ENCODE measurements around the gene PPP1R8.
"Not testable (repeated sequence)": the region's sequence is repeated elsewhere in the genome, so short reads cannot be mapped to it uniquely, and the experiment has no call there.

PPP1R8 gene

GRCh38 chr1:27830621-27831440, at the start of gene PPP1R8:
PPP1R8 (plus strand) TSS chr1:27830782; CDS start chr1:27830836, 54 bp downstream.
- peak; percentile 88 for DNase-seq

DNA sequence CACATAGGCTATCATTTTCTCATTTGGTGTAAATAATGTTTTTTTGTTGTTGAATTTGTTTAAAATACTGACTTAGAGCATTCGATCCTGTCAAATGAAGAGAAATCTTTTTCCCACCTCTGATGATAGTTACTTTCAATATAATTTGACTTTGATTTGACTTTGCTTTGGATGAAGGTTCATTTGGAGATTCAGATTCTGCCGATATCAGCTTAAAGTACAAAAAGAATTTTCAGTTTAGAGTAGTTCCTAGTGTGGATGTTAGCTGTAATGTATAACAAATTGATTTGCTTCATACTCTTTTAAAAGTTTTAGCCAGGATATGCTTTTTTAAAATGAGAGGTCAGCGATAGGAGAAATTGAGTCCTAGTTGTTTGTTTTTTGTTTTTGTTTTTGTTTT, 47.6 kb upstream of the PPP1R8 start:
- DNase-seq = no peak

DNA sequence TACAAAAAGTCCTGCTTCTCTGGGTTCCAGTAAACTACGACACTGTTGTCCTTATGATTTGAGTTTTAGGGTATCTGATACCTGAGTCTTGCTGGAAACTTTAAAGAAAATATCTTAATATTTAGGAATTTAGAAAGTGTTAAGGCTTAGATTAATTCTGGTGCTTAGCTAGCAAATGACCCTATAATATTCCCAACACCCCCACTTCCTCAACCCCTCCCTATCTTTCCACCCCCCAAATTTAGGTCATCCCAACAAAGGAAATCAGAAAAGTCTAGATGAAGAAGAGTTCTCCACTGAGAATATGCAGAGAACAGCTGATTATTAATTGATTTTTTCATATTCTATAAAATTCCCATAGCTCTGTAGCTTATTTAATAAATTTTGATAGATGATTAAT, 45.9 kb upstream of the PPP1R8 start:
- DNase-seq = no peak

DNA sequence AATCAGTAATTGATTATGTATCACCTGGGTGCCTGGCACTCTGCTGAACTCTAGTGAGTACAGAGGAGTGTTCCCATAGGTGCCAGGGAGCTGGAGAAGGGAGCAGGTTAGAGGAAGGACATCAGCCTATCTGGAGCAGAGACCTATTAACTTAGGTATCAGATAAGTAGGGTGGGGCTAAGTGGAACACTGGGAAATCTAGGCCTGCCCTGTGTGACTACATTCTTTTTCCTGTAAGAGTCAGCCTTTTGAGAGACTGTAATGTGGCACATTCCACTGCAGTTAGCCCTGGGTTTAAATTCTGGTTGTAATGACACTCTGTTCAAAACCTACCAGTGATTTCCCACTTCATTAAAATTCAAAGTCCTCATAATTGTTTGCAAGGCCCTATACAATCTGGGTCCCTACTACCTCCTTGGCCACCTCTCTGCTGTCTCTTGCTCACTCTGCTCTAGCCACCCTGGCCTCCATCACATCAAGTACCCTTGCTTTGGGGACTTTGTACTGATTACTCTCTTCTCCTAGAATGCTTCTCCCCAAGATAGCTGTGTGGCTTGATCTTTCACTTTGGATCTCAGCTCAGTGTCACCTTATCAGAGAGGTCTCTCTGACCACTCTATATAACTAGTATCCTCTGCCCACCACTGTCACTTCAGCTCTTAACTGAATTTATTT, 44.7 kb upstream of the PPP1R8 start:
- no peak for DNase-seq

GRCh38 chr1:27787895-27788294, 42.7 kb upstream of the PPP1R8 start:
- no peak for DNase-seq

- DNase-seq = no peak
Measured at GRCh38 chr1:27789540-27790041, 41.0 kb upstream of the PPP1R8 start.

DNA sequence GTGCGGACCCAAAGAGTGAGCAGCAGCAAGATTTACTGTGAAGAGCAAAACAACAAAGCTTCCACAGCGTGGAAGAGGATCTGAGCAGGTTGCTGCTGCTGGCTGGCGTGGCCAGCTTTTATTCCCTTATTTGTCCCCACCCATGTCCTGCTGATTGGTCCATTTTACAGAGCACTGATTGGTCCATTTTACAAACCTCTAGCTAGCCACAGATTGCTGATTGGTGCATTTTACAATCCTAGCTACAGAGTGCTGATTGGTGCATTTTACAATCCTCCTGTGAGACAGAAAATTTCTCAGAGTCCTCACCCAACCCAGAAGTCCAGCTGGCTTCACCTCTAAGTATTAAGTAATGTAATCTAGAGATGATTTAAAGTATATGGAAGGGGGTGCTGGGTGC, 40.3 kb upstream of the PPP1R8 start:
- DNase-seq = not testable (repeated sequence)

DNA sequence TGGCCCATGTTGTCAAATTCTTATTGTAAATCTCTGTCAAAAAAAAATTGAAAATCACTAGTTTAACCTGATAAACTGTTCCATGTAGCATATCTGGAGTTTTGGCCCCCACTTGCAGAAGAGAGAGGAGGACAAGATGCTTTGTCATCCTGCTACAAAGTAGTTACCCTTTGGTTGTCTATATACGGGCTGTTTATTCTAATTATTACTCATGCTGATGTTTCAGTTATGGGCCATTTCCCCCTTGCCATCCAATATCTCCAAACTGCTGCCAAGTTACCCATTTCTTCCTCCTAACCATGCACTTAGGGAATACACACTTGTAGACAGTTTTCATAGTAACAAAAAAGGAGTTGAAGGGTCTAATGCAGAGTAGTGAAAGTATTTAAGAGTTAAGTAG, 35.0 kb upstream of the PPP1R8 start:
- no peak for DNase-seq

DNA sequence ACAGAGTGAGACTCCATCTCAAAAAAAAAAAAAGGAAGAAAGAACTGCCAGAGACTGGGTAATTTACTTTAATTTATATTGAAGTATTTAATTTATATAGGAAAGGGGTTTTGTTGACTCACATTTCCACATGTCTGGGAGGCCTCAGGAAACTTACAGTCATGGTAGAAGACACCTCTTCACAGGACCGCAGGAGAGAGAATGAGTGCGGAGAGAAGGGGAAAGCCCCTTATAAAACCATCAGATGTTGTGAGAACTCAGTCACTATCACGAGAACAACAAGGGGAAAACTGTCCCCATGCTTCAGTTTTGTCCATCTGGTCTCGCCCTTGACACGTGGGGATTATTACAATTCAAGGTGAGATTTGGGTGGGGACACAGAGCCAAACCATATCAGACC, 25.8 kb upstream of the PPP1R8 start:
- no peak for DNase-seq

- no peak for DNase-seq
Measured at GRCh38 chr1:27806758-27807157, 23.8 kb upstream of the PPP1R8 start.

DNA sequence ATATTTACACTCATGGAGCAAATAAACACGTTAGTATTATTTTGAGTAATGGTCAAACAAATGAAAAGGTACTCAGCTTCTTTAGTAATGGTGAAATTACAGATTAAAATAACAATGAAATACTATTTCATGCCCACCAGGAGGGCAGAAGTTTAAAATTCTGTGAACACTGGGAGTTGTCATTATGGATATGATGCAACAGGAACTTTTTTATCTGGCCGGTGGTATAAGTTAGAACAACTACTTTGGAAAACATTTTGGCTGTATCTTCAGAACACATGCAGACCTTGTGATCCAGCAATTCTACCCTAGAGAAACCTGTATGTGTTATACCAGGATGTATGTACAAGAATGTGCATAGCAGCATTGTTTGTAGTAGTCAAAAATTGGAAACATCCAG, 23.2 kb upstream of the PPP1R8 start:
- no peak for DNase-seq

DNA sequence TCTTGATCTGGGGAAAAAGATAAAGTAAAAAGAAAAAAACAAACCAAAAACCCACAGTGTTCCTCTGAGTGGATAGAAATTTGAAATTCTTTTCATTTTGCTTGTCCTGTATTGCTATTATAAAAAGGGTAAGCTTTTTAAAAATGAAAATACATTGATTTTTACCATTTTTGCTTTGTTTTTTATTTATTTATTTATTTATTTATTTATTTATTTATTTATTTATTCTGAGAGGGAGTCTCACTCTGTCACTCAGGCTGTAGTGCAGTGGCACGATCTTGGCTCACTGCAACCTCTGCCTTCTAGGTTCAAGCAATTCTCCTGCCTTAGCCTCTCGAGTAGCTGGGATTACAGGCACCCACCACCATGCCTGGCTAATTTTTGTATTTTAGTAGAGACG, 22.5 kb upstream of the PPP1R8 start:
- DNase-seq = not testable (repeated sequence)

- no peak for DNase-seq
Measured at GRCh38 chr1:27809883-27810282, 20.7 kb upstream of the PPP1R8 start.

GRCh38 chr1:27811741-27812500, 18.7 kb upstream of the PPP1R8 start:
- no peak for DNase-seq

DNA sequence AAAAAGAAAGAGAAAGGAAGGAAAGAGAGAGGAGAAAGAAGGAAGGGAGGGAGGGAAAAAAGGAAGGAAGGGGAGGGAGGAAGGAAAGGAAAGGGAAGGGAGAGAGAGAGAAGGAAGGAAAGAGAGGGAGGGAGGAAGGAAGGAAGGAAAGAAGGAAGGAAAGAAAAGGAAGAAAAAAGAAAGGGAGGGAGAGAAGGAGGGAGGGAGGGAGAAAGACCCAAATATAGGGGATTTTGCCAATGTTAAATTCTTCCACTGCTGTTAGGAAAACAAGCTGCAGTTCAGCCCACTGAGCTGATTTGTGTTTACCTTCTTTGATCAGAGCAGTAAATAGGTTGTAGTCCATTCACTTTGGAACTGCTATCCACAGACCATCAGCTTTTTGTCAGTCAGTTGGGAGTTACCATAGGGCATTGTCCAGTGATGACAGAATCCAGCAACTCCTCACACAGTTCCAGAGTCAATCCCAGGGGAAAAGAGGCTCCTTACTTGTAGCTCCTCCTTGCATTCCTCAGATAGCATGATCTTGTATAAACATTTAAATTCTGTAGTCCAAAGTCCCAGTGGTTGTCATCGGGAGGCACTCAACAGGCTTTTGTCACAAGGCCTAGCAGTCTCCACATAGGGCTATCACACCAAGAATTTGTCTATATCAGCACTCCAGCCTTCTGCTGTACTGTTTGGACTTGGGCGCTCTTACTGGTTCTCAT, 13.5 kb upstream of the PPP1R8 start:
- DNase-seq = no peak

GRCh38 chr1:27821761-27822315, 8.7 kb upstream of the PPP1R8 start:
- DNase-seq = no peak

DNA sequence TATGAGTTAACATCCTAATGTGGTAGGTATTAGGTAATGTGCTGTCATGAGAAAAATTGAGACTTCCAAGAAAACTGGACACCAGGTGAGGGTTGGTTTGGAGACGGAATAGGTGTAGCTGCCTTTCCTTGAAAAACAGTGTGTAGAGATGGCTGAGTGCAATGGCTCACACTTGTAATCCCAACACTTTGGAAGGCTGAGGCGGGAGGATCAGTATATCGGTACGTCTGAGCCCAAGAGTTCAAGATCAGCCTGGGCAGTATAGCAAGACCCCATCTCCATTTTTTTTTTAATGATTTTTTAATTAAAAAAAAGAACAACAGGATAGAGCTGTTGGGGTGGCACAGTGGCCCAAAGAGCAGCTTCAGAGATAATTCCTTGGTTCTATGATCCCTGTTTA, 6.8 kb upstream of the PPP1R8 start:
- DNase-seq = no peak

- DNase-seq = no peak
Measured at GRCh38 chr1:27824411-27824810, 6.2 kb upstream of the PPP1R8 start.

DNA sequence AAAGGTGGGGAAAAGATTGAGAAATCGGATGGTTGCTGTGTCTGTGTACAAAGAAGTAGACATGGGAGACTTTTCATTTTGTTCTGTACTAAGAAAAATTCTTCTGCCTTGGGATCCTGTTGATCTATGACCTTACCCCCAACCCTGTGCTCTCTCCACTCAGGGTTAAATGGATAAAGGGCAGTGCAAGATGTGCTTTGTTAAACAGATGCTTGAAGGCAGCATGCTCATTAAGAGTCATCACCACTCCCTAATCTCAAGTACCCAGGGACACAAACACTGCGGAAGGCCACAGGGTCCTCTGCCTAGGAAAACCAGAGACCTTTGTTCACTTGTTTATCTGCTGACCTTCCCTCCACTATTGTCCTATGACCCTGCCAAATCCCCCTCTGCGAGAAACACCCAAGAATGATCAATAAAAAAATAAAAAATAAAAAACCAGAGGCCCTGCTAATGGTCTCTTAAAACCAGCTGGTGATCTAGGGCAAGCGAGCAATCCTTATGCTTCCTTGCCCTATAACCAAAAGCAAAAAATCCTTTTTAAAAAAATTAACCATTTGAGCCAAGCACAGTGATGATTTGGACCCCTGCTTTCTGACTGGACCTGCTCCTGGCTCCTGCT, 1.1 kb upstream of the PPP1R8 start:
- DNase-seq = not testable (repeated sequence)

DNA sequence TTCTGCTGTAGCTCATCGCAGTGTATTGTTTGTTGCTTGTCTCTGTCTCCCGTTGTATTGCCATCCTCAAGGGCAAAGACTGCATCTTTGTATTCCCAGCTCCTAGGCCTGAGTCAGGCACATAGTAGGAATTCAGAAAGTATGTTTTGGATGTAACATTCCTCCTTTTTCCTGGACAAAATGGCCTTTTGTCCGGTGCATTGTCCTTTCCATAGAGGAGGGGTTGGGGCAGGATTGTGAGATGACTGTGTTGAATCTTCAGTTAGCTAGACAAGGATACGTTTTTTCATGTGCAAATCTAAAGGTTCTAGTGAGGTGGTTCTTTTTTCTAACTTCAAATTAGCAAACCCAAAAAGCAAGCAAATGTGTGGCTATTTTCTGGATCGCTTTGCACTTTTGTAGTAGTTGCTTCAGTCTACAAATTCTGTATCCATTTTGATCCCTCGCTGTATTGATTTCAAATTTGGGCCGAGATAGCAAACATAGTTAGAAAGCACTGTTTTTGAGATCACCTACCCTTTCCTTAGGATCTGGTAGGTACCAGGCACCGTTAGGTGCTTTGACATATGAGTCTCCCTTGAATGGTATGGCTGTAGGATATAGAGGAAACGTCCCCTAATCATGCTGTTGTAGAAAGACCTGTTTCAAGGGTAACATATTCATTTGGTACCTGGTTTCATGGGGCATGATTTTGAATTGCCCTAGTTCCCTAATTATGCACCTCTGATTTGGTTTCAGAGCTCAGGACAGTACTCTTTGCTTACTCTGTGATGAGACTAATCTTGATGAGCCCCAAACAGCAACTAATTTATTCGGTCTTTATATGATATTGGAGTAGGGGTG, 1.2 kb downstream of the PPP1R8 start:
- no peak for DNase-seq

DNA sequence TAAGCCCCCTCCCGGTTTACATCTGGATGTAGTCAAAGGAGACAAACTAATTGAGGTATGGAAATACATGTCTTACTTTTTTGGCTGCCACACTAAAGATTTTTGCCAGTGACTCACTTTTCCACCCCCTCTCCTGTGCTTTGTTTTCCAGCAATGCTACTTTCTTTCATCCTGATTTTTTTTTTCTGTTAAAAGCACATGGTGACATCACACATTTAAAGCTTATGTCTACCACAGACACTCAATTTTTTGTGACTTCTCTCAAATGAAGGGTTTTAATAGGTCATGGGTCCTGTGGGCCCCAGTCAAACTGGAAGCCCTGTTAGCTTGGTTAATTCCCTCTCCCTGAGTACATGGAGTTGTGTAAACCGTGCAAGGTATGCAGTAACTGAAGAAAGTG, 2.2 kb downstream of the PPP1R8 start:
- no peak for DNase-seq

All from CD4-positive, alpha-beta T cell treated with Interleukin-21 for 1 hour (primary cell).